ENCODE results near the gene CCBE1.
"Not testable (repeated sequence)": the region's sequence is repeated elsewhere in the genome, so short reads cannot be mapped to it uniquely, and the experiment has no call there.

Gene CCBE1

DNA sequence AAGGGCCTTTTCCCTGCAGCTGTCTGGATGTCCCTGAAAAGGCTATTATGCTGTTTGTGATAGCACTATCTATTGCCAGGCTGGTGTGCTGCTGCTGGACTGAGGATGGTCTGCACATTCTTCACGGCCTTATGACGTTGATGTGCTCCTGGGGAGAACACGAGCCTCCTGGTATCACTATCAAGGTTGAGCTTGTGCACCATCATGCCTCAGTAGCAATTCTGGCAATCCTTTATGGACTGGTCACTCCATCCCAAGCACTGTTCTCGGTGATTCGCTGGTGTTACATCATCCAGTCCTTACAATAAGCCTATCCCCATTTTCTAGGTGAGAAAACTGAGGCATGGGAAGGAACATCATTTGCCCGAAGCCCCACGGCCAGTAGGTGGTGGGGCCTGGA is 18.2 kb upstream of the CCBE1 start:
- DNase-seq (ENCODE audit: low read depth) = no peak

DNA sequence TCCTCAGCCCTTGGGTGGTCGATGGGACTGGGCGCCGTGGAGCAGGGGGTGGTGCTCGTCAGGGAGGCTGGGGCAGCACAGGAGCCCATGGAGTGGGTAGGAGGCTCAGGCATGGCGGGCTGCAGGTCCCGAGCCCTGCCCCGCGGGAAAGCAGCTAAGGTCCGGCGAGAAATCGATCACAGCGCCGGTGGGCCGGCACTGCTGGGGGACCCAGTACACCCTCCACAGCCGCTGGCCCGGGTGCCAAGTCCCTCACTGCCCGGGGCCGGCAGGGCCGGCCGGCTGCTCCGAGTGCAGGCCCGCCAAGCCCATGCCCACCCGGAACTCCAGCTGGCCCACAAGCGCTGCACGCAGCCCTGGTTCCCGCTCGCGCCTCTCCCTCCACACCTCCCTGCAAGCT is 16.9 kb upstream of the CCBE1 start:
- DNase-seq (ENCODE audit: low read depth) = not testable (repeated sequence)

GRCh38 chr18:59712311-59712710 is 15.1 kb upstream of the CCBE1 start:
- DNase-seq (ENCODE audit: low read depth) = no peak

DNA sequence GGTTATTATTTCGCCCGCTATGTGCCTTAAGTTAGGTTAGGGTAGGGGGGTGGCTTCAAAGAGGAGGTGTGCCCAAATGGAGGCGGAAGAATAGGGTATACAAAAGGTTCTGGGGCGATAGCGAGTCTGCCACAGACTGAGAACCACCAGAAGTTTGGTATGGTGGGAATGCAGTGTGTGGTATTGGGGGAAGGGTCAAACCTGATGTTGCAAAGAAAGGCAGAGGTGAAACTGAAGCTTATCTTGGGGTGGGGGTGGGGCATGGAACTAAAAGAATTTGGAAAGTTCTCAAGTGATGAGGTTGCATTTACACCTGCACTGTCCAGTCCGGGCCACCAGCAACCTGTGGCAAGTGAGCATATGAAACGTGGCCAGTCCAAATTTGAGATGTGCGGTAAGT is 11.8 kb upstream of the CCBE1 start:
- no peak for DNase-seq (ENCODE audit: low read depth)

- no peak for DNase-seq (ENCODE audit: low read depth)
These were observed 10.1 kb upstream of the CCBE1 start for GRCh38 chr18:59707306-59707705.

DNA sequence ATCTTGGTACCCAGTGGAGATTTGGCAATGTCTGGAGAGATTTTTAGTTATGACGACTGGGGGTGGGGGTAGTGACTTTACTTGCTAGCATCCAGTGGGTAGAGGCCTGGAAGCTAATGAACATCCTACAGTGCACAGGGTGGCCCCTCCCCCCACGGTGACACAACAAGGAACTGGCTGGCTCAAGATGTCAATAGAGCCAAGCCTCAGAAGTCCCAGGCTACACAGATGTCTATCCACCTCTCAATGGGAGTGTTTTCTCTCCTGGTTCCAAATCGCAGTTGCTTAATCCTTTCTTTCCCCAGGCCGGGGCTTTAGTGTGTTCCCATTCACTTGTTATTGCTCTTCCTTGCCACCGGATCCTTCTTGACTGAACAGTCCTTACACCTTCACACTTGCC is 9.3 kb upstream of the CCBE1 start:
- DNase-seq (ENCODE audit: low read depth) = no peak

DNA sequence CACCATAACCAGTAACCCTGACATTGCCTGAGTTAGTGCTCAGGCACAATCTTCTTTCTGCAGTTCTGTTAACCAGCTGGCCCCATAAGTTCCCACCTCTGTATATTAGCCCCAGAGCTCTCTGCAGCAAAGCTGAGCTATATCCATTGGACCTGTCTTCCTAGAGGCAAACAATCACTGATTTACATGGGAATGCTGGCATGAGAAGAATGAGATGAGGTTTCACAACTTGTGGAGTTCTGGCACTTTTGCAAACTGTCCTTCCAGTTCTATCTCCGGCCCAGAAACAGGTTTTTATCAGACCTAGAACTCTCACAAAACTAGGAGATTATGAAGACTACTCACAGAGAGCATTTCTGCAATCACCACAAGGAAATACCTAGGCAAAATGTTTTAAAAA is 7.9 kb upstream of the CCBE1 start:
- DNase-seq (ENCODE audit: low read depth) = no peak

DNA sequence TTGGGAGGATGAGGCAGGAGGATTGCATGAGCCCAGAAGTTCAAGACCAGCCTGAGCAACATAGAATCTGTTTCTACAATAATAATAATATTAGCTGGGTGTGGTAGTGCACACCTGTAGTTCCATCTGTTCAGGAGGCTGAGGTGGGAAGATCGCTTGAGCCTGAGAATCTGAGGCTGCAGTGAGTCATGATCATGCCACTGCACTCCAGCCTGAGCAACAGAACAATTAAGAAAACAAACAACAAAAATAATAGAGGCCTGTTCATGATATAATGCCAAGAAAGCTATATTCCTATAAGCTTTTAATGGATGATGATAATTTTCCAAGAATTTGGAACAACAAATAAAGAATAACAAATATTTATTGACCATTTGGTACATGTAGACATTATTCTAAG is 6.9 kb upstream of the CCBE1 start:
- DNase-seq (ENCODE audit: low read depth) = no peak

- no peak for DNase-seq (ENCODE audit: low read depth)
These were observed 4.0 kb upstream of the CCBE1 start for GRCh38 chr18:59701272-59701671.

- no peak for DNase-seq (ENCODE audit: low read depth)
These were observed 3.3 kb upstream of the CCBE1 start for GRCh38 chr18:59700535-59700967.

DNA sequence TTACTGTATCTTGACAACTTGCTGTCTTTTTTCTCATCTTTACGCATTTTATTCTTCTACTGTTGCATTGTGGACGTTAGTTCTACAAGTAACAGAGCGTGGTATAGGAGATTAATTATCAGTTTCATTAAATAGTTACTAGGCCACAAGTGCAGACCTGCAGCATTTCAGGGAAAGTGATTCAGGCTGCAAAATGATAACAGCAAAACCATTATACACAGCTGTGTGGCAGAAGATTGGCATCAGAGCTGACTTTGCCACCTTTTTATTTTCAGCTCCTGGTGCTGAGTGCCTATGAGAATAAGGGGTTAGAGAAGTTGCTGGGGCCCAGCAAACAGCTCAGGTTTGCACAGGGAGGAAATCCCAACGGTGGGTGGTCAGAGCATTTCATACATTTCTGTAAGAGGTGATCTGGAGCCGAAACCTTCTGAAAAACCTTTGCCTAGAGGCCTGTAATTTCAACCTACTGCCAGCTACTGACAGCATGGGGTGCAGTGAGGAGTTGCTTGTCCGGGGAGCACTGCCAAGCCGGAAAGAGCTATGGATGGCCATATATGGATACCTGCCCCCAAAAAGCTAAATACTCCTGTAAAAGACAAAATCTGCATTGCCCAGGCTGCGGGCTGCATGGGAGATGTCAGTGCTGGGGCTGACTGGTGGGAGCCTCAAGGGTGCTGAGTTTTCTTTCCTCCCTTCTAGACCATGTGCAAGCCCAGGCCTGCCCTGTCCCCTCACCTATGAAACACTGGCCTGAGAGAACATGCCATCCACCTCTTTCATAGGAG is 2.7 kb upstream of the CCBE1 start:
- DNase-seq (ENCODE audit: low read depth) = no peak

DNA sequence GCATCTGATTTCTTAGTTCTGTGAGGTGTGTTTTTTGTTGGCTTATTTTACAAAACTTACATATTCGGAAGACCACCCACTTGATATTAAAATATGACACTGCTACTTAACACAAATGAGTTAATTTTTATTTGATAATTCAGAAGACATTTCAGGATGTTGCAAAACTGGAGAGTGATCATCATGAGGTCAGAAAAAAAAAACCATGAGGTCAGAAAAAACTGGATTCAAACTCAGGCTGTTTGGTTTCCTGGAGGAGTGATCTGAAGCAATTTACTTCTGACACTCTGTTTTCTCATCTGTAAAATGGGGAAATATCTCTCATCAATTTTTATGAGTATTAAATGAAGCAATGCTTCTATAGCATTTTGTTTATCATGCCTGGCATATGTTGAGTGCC is 1.8 kb upstream of the CCBE1 start:
- no peak for DNase-seq (ENCODE audit: low read depth)

GRCh38 chr18:59696311-59697235 is 650 bp downstream of the CCBE1 start:
- no peak for DNase-seq (ENCODE audit: low read depth)

- no peak for DNase-seq (ENCODE audit: low read depth)
These were observed 1.7 kb downstream of the CCBE1 start for GRCh38 chr18:59695551-59695950.

- DNase-seq (ENCODE audit: low read depth) = no peak
These were observed 2.4 kb downstream of the CCBE1 start for GRCh38 chr18:59694824-59695223.

- DNase-seq (ENCODE audit: low read depth) = no peak
These were observed 5.2 kb downstream of the CCBE1 start for GRCh38 chr18:59691996-59692395.

DNA sequence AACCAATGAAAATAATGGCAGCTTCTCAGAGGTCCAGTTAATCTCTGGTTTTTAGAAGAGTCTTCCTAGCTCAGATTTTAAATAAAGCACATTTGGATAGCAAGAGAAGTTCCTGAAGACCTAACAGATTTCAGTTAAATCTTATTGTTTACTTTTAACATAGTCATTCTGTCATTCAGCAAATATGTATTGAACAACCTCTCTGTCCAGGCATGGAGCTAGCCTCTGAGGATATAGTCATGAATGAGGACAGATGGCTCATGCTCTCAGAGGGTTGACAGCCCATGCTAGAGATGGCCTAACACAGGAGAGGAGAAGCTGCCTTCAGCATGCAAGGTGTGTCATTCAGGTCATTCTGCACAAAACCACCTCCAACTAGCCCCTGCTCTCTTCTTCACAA is 6.2 kb downstream of the CCBE1 start:
- DNase-seq (ENCODE audit: low read depth) = no peak

DNA sequence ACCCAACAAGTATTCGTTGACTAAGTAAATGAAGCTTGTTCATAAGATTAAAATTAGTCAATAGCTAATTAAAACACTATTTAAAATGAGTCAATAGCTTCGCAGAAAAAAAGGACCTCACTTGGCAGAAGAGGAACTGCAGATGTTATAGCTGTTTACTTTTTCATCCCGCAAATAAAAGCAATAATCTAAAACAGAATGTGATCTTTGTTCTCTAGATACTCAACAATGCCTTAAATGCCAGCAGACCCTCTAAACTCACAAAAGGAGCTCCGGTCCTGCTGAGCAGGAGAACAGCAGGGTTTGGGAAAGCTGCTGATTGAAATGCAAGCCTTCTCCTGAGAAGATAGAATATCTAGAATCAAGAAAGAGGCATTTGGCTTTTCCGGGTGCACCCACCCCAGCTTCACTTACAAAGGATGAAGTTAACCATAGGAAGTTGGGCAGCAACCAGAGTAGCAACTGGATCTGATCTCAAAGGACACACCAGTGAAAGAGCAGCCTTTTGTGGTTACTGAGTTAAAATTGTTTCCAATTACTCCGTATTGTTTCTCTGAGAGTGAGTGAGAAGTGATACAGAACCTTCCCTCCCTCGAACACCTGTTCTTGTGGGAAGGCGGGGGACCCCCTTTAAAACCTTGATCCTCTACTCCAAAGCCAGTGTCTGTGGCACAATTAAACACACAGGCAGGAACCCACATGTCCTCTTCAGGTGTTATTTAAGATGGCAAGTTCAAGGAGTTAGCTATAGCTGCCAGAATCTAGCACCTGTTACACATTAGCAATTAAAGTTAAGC is 6.8 kb downstream of the CCBE1 start:
- DNase-seq (ENCODE audit: low read depth) = no peak

- no peak for DNase-seq (ENCODE audit: low read depth)
These were observed 7.5 kb downstream of the CCBE1 start for GRCh38 chr18:59689756-59690155.

GRCh38 chr18:59686260-59686659 is 11.0 kb downstream of the CCBE1 start:
- DNase-seq (ENCODE audit: low read depth) = no peak

DNA sequence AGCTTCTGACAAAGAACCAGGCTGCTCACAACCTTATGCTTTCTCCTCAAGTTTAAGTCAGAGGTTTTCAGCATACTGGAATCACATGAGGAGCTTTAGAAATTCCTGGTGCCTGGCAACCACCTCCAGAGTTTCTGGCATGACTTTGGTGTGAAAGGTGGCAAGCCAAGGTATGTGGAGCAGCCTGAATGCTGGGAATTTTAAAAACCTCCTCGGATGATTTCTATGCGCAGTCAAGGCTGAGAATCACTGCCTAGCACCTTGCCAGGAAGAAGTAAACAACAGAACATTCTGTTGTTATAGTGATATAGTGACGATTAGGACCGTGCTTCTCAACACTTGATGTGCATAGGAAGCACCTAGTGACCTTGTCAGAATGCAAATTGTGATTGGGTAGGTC is 11.7 kb downstream of the CCBE1 start:
- DNase-seq (ENCODE audit: low read depth) = no peak

DNA sequence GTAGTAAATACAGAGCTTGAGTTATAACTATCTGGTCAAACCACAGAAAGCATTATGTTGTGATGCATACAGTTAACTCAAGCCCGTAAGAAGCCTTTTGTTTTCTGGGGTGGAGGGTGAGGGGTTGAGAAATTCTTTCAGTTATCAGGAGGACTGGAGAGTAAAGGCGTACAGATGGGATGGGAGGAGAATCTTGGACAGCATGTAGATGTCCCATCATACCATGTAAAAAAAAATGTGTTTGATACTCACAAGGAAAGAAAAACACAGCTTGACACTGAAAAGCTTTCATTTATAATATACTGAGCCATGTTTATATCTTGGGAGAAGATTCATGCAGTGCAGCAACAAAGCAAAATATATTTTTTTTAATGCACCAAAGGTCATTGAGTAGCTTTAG is 12.4 kb downstream of the CCBE1 start:
- DNase-seq (ENCODE audit: low read depth) = no peak

All from stimulated activated CD8-positive, alpha-beta memory T cell treated with anti-CD3 and anti-CD28 coated beads, Interleukin-15, amount 100 ng/mL, for 1 hour (primary cell).